OCI-LY7 (cell line): ENCODE measurements around the gene CDC25A. TPM values are rescaled to one million over a fixed set of nuclear protein-coding genes. Genes with fewer than 3 reads are reported as not detected.
"Not testable (repeated sequence)": the region's sequence is repeated elsewhere in the genome, so short reads cannot be mapped to it uniquely, and the experiment has no call there.

Experiments used
- BruUV-seq: library from RNA; stranded (reverse); fragments of 400-500 nt; replicated peaks from 2 replicates; lab custom pipeline; 2021; lab: Mats Ljungman, UMichigan
- CTCF ChIA-PET: fragments of 300-600 bp; sonication (Branson Sonifier 250); formaldehyde crosslinking; loops from one replicate; lab custom pipeline; 2022; ENCODE audit warnings: antibody characterized with exemption; ENCODE audit not compliant: unreplicated experiment; lab: Charles Lee
- POLR2A ChIA-PET: fragments of 300-600 bp; sonication (Branson Sonifier 250); formaldehyde crosslinking; loops from one replicate; lab custom pipeline; 2022; ENCODE audit warnings: antibody characterized with exemption; lab: Charles Lee
- DNase-seq: peaks from one replicate; pipeline ENCODE4 v3.0.0-alpha.2; 2015; ENCODE audit warnings: low spot score
- H2AFZ ChIP-seq: fragments of 200-600 bp; sonication (generic), shearing (Covaris generic); 2 replicates; pipeline ENCODE4 v1.6.1; 2014; ENCODE audit warnings: mild to moderate bottlenecking, antibody characterized with exemption, low read length, moderate library complexity
- H3K27ac ChIP-seq: fragments of 200-600 bp; sonication (generic); 2 replicates; pipeline ENCODE4 v1.5.1; 2014; ENCODE audit warnings: mixed run types, low read depth, mild to moderate bottlenecking, moderate library complexity, low read length, inconsistent platforms; ENCODE audit not compliant: poor library complexity, severe bottlenecking
- H3K36me3 ChIP-seq: fragments of 200-600 bp; sonication (generic); 2 replicates; pipeline ENCODE4 v1.6.1; 2014; ENCODE audit warnings: mild to moderate bottlenecking, antibody characterized with exemption, low read length, moderate library complexity, mixed read lengths; ENCODE audit not compliant: insufficient read depth
- H3K4me1 ChIP-seq: fragments of 200-600 bp; sonication (generic); 2 replicates; pipeline ENCODE4 v1.5.1; 2014; ENCODE audit warnings: mild to moderate bottlenecking, low read length; ENCODE audit not compliant: insufficient read depth, poor library complexity, severe bottlenecking
- H3K4me2 ChIP-seq: fragments of 200-600 bp; sonication (generic); 2 replicates; pipeline ENCODE4 v1.6.1; 2014; ENCODE audit warnings: mild to moderate bottlenecking, low read length
- H3K4me3 ChIP-seq: fragments of 200-600 bp; sonication (generic); 2 replicates; pipeline ENCODE4 v1.5.1; 2014; ENCODE audit warnings: mild to moderate bottlenecking, low read depth, low read length; ENCODE audit not compliant: poor library complexity, severe bottlenecking
- H3K79me2 ChIP-seq: fragments of 200-600 bp; sonication (generic); 2 replicates; pipeline ENCODE4 v1.6.1; 2016; ENCODE audit warnings: low read depth, mild to moderate bottlenecking, low read length, moderate library complexity, mixed read lengths; ENCODE audit not compliant: insufficient read depth
- H3K9me2 ChIP-seq: fragments of 200-600 bp; sonication (generic); 2 replicates; pipeline ENCODE4 v1.6.1; 2016; ENCODE audit warnings: mild to moderate bottlenecking, low read length, mixed read lengths; ENCODE audit not compliant: insufficient read depth
- H3K9me3 ChIP-seq: fragments of 200-600 bp; sonication (generic); 2 replicates; pipeline ENCODE4 v1.6.1; 2014; ENCODE audit warnings: mild to moderate bottlenecking, mixed run types, low read length, mixed read lengths
- H4K20me1 ChIP-seq: fragments of 200-600 bp; sonication (generic); 2 replicates; pipeline ENCODE4 v1.6.1; 2014; ENCODE audit warnings: mild to moderate bottlenecking, antibody characterized with exemption, low read length, moderate library complexity, mixed read lengths; ENCODE audit not compliant: insufficient read depth
- CTCF ChIP-seq: fragments of 200-600 bp; sonication (generic); conservative IDR thresholded peaks from 2 replicates; pipeline ENCODE4 v1.5.1; 2014; ENCODE audit warnings: mild to moderate bottlenecking, antibody characterized with exemption, low read length, moderate library complexity, mixed read lengths
- EZH2phosphoT487 ChIP-seq: fragments of 200-600 bp; sonication (generic); IDR thresholded peaks from 2 replicates; pipeline ENCODE4 v1.6.1; 2018; ENCODE audit warnings: low read depth, borderline replicate concordance, mild to moderate bottlenecking, mixed run types, antibody characterized with exemption, low read length, moderate library complexity, mixed read lengths
- intact Hi-C: fragments of 100-400 bp; cut with micrococcal nuclease; formaldehyde crosslinking; loops from one replicate; pipeline ENCODE4 v1.10.0; 2022; ENCODE audit not compliant: unreplicated experiment
- total RNA-seq, 2 experiments: library from RNA; depleted of rRNA in 1 of 2; stranded (reverse); fragments of >200 nt in 1 of 2; shearing (Covaris generic) in 1 of 2; gene quantifications; 2 replicates each; pipeline ENCODE4 v1.2.3, GENCODE V29; 2014 to 2022

CDC25A gene
- total RNA-seq, 2 experiments from 2014 or later, result 75.4 to 83.4 TPM

- Histone ChIP-seq H3K4me3 (no peak overlapping the region), H3K36me3 (no peaks in the 10 kb centered on the region), H3K79me2 (no peaks in the 10 kb centered on the region), H4K20me1 (no peaks in the 10 kb centered on the region), H3K9me3 (no peaks in the 10 kb centered on the region), H3K4me1 (no peaks in the 10 kb centered on the region), H3K4me2 (no peak overlapping the region), H3K27ac (no peak overlapping the region), H3K9me2 (no peaks in the 10 kb centered on the region), H2AFZ (no peak overlapping the region)
- POLR2A ChIA-PET, result no interaction called here
- intact Hi-C loops, result no loop called here
- CTCF ChIA-PET, result no interaction called here
- no TSS peak for BruUV-seq
- no peak for DNase-seq
- TF ChIP-seq EZH2phosphoT487 (no peak), CTCF (no peak)
Measured at GRCh38 chr3:48214225-48214624, 26.0 kb upstream of the CDC25A start.

DNA sequence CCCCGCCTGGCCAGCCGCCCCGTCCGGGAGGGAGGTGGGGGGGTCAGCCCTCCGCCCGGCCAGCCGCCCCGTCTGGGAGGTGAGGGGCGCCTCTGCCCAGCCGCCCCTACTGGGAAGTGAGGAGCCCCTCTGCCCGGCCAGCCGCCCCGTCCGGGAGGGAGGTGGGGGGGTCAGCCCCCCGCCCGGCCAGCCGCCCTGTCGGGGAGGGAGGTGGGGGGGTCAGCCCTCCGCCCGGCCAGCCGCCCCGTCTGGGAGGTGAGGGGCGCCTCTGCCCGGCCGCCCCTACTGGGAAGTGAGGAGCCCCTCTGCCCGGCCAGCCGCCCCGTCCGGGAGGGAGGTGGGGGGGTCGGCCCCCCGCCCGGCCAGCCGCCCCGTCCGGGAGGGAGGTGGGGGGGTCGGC lies 23.6 kb upstream of the CDC25A start:
- H3K9me2 ChIP-seq, intact Hi-C loops, BruUV-seq, POLR2A ChIA-PET, H4K20me1 ChIP-seq, H3K27ac ChIP-seq, CTCF ChIA-PET, H3K4me2 ChIP-seq, H2AFZ ChIP-seq, H3K36me3 ChIP-seq, H3K9me3 ChIP-seq, H3K4me3 ChIP-seq, H3K79me2 ChIP-seq, DNase-seq, H3K4me1 ChIP-seq: not testable (repeated sequence)

DNA sequence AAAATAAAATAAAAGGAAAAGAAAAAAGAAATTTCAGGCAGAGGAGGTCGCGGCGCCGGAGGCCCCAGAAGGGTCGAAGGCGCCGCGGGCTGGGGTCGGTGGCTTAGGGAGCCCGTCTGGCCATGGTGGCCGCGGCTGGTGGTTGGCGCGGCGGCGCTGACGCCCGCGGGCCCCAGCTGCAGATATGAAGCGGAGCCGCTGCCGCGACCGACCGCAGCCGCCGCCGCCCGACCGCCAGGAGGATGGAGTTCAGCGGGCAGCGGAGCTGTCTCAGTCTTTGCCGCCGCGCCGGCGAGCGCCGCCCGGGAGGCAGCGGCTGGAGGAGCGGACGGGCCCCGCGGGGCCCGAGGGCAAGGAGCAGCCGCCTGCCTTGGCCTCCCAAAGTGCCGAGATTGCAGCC lies 22.3 kb upstream of the CDC25A start:
- DNase-seq, H3K79me2 ChIP-seq, H3K27ac ChIP-seq, H4K20me1 ChIP-seq, H3K9me2 ChIP-seq, H3K4me3 ChIP-seq, H2AFZ ChIP-seq, H3K4me1 ChIP-seq, H3K9me3 ChIP-seq, CTCF ChIA-PET, H3K36me3 ChIP-seq, POLR2A ChIA-PET, BruUV-seq, intact Hi-C loops, H3K4me2 ChIP-seq: not testable (repeated sequence)

DNA sequence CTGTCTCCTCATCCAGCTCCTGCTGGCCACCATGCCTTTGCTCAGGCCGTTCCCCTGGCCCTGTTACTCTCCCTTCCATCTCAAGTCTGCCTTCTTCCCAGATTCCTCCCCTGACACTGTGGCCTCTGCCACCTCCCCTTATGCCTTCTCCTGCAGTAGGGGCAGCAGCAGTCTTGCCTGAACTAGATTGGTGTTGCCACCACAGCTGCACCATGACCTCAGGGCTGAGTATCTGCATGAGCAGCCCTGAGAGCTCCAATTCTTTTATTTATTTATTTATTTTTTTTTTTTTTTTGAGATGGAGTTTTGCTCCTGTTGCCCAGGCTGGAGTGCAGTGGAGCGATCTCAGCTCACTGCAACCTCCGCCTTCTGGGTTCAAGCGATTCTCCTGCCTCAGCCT lies 21.2 kb upstream of the CDC25A start:
- intact Hi-C loops, result no loop called here
- H2AFZ ChIP-seq, result no peak overlapping the region
- no peaks in the 10 kb centered on the region for H3K9me2 ChIP-seq
- TF ChIP-seq CTCF, result no peak
- no peak for TF ChIP-seq EZH2phosphoT487
- ChIA-PET POLR2A (no interaction called here), CTCF (no interaction called here)
- H4K20me1 ChIP-seq, result no peaks in the 10 kb centered on the region
- no peak overlapping the region for H3K27ac ChIP-seq
- BruUV-seq, result no TSS peak
- H3K9me3 ChIP-seq, result no peaks in the 10 kb centered on the region
- H3K36me3 ChIP-seq, result no peaks in the 10 kb centered on the region
- H3K4me3 ChIP-seq, result no peak overlapping the region
- H3K4me1 ChIP-seq, result no peaks in the 10 kb centered on the region
- H3K79me2 ChIP-seq, result no peaks in the 10 kb centered on the region
- no peak for DNase-seq
- no peak overlapping the region for H3K4me2 ChIP-seq
